Ishikawa (cell line): Measurements from ENCODE around the gene BCL6.

Experiments
- EP300 ChIP-seq: IDR thresholded peaks from 2 replicates; pipeline ENCODE4 v1.6.1; 2012; ENCODE audit warnings: borderline replicate concordance
- TCF12 ChIP-seq: IDR thresholded peaks from 2 replicates; pipeline ENCODE4 v1.6.1; 2012; ENCODE audit warnings: low read depth

GRCh38 chr3:187778726-187779125 lies 33.5 kb upstream of the BCL6 start:
- TF ChIP-seq TCF12, result no peak
- TF ChIP-seq EP300, result no peak
